Esophagus squamous epithelium (tissue), 4 donors: ENCODE measurements around the gene OSBPL10.

Experiments
- CTCF ChIP-seq, 6 experiments: fragments of 450-650 bp in 4 of 6; fragments of 200-600 bp in 2 of 6; sonication (generic) in 2 of 6; IDR thresholded peaks; one replicate each; pipeline ENCODE4 v1.5.1; 2016 to 2019; ENCODE audit warnings: antibody characterized with exemption in 6 of 6, mild to moderate bottlenecking in 4 of 6, moderate library complexity in 4 of 6
- POLR2A ChIP-seq, 4 donors: fragments of 450-650 bp; IDR thresholded peaks; one replicate each; pipeline ENCODE4 v1.6.1; 2017; ENCODE audit warnings: antibody characterized with exemption in 4 of 4, mild to moderate bottlenecking in 4 of 4, moderate library complexity in 3 of 4

- TF ChIP-seq CTCF (IDR thresholded peaks at IDR 0.05), result no peak
- no peak for TF ChIP-seq POLR2A (IDR thresholded peaks at IDR 0.05)
Measured at GRCh38 chr3:31701286-31701685, 279.8 kb downstream of the OSBPL10 start.
